ENCODE results near the gene MFAP4.

- TF ChIP-seq YY1 (IDR thresholded peaks at IDR 0.05; ENCODE audit: insufficient read depth, insufficient read length) (no peak), ZNF274 (IDR thresholded peaks at IDR 0.05; ENCODE audit: low read depth, low read length) (no peak), SUZ12 (IDR thresholded peaks at IDR 0.05; ENCODE audit: extremely low read depth, insufficient read depth, insufficient read length) (no peak)
Measured at GRCh38 chr17:19375732-19376131, 11.3 kb downstream of the MFAP4 start.
